GM21367 (cell line): Measurements from ENCODE around the gene UBE2L3.
"Not testable (repeated sequence)": the region's sequence is repeated elsewhere in the genome, so short reads cannot be mapped to it uniquely, and the experiment has no call there.

Experiments used
- ATAC-seq: cut with Tn5 transposase; IDR thresholded peaks from one replicate; pipeline ENCODE4 v1.9.1; 2021; ENCODE audit not compliant: unreplicated experiment

The UBE2L3 gene

GRCh38 chr22:21626073-21626734, 58.7 kb downstream of the UBE2L3 start:
- no peak for ATAC-seq

DNA sequence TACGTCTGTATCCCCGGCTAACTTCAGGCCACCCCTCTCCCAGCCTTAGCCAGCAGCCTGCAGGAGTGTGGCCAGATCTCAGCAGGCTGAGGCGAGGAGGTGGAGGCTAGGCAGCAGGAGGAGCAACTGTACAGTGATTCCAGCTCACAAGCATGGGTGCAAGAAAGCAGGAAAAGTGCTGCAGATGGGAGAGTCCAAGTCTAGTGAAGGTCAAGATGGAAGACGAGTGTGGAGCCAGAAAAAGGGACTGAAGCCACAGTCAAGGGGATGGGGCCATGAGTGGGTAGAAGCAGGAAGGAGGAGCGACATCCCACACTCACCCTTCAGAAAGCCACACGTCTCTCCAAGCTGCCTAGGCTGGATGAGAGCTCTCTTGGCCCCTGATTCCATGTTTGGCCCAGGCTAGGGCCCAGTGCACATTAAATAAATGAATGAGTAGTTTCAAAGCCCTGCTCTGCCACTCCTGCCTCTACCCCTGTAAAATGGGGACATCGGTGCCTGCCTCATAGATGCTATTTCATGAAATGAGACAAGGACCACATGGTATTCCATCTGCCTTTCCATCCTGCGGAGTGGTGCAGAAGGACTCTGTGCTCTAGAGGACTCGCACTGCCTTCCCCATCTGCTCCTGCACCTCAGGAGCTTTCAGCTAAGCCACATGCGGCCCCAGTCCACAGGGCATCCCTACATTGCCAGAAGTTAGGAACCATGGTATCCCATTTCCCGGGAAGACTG, 59.4 kb downstream of the UBE2L3 start:
- no peak for ATAC-seq

- no peak for ATAC-seq
Measured at GRCh38 chr22:21628386-21629254, 61.1 kb downstream of the UBE2L3 start.

DNA sequence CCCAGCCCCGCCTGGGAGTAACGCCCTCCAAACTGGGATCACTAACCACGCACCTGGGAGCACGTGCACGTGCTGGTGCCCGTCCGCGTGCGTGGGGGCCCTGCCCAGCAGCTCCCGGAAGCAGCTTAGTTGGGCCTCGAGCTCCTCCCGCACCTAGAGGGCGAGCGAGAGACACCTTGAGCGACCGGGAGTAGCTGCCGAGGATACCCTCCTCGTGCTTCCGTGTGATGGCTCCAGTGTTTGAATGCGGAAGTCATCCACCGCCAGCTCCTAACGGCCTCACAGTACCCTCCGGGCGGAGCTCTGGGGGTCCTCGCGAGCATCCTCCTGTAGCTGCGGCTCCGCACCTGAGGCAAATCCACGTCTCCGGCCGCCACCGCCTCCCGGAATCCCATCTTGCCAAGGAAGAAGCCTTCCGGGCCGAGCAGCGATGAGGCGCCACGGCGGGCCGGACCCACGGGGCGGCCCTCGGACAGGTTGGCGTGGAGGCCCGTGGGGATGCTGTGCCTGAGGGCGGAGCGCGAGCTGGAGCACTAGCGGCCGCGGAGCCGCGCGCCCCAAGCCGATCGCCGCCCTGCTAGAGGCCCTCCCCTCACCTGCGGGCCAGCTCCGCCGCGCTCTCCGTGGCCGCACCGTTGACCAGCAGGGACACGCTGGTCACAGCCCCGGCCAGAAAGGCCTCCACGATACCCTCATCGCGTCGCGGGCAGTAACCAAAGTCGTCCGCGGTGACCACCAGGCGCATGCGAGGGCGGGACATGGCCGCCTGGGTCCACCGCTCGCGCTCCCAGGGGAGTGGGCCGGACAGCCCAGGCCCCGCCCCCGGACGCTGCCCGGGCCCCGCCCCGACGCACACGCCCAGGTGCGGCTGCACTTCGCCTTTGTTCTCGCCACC, 62.0 kb downstream of the UBE2L3 start, which contains the start of gene YDJC:
Gene YDJC (minus strand): TSS at position 768 of the 895 bp plus-strand sequence. CDS start 8 bp downstream, at position 760.
- peak; percentile 62 for ATAC-seq

- ATAC-seq: no peak
Measured at GRCh38 chr22:21631025-21631424, 63.5 kb downstream of the UBE2L3 start.

DNA sequence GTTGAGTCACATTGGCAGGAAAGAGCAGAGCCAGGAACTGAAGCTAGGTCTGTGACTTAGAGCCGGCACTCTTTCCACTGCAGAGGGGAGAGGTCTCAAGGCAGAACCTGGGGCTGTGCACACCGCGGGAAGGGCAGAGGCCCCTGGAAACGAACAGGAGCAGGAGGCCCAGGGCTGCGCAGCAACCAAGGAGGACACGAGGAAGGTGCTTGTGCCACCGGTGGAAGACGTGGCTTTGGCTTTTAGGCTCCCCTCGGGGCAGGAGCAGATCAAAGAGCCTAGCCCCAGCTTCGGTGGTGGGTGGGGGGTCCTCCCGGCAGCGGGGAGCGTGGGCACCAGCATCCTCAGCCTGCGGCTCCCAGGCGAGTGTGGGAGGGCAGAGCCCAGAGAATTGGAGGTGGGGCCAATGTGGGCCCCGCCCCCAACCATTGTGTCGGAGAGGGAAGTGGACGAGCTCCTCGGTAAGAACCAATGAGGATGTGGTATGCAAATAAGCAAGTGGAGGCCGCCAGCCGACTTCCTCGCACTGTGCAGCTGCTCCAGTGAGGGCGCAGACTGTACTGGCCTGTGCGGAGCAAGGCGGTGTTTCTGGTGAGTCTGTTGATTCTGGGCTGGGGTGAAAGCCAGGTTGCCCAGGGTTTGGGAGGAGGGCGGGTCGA, 64.9 kb downstream of the UBE2L3 start, which contains the start of gene CCDC116:
Gene CCDC116 (plus strand): TSS at position 524 of the 659 bp plus-strand sequence. CDS start 422 bp downstream, outside the sequence.
- no peak for ATAC-seq

DNA sequence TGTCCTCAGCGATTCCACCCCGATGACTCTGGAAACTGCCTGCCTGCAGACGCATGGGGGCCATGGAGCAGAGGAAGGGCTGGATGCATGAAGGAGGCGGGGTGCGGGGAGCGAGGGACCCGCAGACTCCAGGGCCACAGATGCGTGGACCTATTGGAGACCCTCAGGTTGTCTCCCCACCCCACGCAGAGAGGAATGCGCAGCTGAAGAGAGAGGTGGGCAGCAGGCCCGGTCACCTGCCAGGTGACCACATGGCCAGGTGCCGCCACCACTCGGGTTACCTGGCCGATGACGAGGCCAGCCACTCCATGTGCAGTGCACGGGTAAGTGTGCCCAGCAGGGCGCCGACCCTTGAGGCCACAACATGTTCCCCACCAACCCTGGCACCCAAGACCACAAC, 65.4 kb downstream of the UBE2L3 start:
- ATAC-seq: no peak

DNA sequence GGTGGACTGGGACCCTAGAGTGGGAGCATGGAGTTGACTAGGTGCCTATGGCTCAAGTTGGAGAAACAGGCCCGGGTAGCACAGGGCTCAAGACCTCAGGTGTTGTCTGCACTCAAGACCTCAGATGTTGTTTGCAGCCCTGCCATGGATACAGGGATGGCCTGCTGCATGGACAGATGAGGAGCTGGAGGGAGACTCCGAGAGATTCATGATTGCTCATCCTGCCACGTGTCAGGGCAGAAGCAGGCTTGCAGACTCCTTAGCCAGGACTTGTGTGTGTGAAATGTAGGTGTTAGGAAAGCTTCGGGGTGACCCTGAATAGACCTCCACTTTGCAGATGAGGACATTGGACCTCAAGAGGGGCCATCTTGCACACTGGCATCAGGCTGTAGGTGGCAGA, 66.0 kb downstream of the UBE2L3 start:
- ATAC-seq: no peak

DNA sequence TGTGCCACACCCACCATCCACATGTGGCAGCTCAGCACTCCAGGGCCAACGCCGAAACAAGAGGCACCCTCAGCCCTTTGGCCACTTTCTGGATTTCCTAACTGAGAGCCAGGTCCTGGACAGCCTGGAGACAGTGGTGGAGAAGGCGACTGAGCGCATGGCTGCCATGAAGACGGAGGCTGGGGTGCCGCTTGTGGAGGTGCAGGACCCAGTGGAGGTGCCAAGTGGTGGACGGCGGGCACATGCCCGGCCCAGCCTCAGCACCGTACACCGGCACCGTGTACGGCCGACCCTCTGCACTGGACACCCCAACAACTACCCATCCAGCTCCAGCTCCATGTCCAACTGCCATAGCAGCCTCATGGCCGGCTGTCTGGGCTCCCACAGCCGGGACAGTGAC, 66.6 kb downstream of the UBE2L3 start:
- ATAC-seq: no peak

DNA sequence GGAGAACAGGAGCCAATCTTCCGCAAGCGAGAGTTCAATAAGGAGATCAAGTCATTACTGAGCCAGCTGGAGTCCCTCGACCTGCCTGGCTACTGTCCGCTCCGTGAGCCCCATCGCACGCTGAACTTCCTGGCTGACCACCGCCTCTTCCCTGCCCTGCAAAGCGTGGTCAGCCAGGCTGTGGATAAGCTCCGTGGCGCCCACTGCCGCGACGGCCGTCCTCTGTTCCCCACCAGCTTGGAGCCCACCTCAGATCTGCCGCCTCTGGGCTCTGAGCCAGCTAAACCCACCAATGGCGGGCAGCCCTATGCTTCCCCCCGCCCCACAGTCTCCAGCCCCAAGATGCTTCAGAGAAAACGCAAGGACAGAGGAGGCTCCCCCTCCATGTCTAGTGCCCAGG, 67.3 kb downstream of the UBE2L3 start:
- no peak for ATAC-seq

DNA sequence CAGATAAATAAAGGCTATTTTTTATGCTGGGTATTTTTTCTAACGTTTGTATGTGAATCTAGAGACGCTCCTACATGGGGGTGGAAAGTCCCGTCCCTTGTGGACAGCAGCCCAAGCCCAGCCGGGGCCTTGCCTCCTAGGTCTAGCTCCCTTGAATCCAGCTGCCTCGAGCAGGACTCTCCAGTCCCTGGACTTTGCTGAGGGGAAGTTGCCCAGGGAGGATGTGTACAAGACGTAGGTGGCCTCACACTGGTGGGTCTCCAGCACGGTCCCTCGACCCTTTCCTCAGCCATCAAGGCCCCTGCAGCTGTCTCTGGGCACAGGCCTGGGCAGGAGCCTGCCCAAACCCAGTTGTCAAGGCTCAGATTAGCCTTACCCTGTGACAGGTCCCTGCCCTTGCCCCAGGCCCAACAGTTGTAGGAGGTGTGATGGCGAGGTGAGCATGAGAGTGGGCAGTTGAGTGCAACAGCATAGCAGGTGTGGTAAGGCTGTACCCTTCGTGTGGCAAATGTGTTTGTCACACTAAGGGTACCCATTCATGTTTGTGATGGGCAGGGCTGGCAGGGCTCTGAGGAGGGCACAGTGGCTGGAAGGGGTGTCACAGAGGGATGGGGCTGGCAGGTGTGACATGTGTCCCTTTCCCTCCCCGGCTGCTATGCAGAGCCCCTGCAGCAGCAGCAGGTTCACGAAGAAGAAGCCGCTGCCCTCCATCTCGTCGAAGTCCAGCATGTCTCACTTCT, 68.4 kb downstream of the UBE2L3 start:
- ATAC-seq: no peak

- no peak for ATAC-seq
Measured at GRCh38 chr22:21636629-21637218, 69.2 kb downstream of the UBE2L3 start.

GRCh38 chr22:21637450-21637849, 69.9 kb downstream of the UBE2L3 start:
- not testable (repeated sequence) for ATAC-seq

DNA sequence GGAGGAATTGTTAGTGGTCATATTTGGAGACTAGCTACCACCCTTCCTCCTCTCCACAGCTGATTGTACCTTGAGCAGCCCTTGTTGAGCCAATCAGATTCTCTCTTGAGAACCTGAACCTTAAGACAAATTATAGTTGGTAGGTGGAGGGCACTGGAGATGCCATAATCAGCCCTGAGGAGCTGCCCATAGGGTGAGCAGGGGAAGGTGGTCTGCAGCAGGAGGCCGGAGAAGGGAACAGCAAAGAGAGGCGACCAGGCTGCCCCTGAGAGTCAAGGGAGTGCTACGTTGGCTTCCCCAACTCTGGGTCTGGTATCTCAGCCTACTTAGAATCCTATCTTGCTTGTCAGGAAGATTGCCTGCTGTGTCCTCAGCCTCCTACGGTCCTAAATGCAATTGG, 71.8 kb downstream of the UBE2L3 start:
- no peak for ATAC-seq

GRCh38 chr22:21640810-21641209, 73.3 kb downstream of the UBE2L3 start:
- no peak for ATAC-seq

DNA sequence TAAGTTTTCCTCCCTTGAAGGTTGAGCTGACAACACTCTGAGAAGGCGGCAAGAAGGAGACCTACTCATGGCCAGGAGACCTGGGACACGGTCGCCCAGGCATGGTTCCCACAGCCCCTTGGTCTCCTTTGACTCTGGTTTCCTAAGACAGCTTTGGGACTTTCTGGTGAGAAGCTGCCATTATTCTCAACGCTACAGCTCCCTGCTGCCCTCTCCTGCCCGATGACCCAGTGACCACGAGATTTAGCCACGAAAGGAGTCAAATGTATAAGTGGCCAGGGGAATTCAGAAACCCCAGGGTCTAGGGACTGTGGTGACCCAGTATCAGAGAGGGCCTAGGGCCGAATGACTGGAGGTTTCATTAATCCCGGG, 73.9 kb downstream of the UBE2L3 start:
- ATAC-seq: no peak

GRCh38 chr22:21641789-21642583, 74.5 kb downstream of the UBE2L3 start, which contains the start of gene SDF2L1:
Gene SDF2L1, plus strand, starts transcription at chr22:21642302. Its CDS starts 35 bp downstream, at chr22:21642337.
- peak; percentile 83 for ATAC-seq
